Activated CD8-positive, alpha-beta memory T cell treated with anti-CD3 and anti-CD28 coated beads for 36 hours (primary cell): ENCODE data around the gene SCTR. TPM values are rescaled to one million over a fixed set of nuclear protein-coding genes. Genes with fewer than 3 reads are reported as not detected.

Source experiments
- CTCF ChIA-PET: fragments of 350-600 bp; sonication (Branson Sonifier 250); formaldehyde crosslinking; loops from one replicate; lab custom pipeline; 2021; ENCODE audit warnings: antibody characterized with exemption; lab: Charles Lee
- POLR2A ChIA-PET: fragments of 350-600 bp; sonication (Branson Sonifier 250); formaldehyde crosslinking; loops from one replicate; lab custom pipeline; 2021; ENCODE audit warnings: antibody characterized with exemption; lab: Charles Lee
- total RNA-seq, 2 experiments: library from RNA; stranded (reverse); gene quantifications; one replicate each; pipeline ENCODE4 v1.2.3, GENCODE V29; 2021

Gene SCTR
- total RNA-seq, 2 experiments from 2014 or later, result not detected

DNA sequence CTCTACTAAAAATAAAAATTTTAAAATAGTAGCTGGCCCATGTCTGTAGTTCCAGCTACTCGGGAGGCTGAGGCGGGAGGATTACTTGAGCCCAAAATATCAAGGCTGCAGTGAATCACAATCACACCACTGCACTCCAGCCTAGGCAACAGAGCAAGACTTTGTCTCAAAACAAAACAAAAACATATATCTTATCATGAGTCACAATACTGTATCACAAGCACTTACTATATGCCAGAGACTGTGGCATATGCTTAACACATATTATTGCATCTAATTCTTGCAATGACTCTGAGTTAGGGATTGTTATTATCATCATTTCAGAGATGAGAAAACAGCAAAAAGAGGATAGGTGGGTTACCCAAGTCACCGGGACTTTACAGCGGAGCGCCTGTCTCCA lies 122.2 kb downstream of the SCTR start:
- CTCF ChIA-PET, result no interaction called here
- POLR2A ChIA-PET, result no interaction called here

DNA sequence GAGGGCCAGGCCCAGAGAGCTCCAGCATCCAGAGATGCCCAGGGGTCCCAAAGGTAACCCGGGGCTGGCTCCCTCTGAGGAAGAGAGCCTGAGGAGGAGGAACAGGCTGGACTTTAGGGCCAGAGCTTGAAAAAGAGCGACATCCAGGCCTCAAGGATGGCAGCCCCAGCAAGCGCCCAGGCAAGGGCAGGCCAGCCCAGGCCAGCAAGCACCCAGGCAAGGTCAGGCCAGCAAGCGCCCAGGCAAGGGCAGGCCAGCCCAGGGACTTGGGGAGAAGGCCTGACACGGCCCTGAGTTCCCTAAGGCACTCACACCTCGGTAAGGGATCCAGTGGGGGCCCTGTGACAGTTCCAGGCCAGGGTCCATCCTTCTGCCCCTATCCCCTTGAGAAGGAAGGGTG lies 127.1 kb downstream of the SCTR start:
- ChIA-PET CTCF (no interaction called here), POLR2A (no interaction called here)

DNA sequence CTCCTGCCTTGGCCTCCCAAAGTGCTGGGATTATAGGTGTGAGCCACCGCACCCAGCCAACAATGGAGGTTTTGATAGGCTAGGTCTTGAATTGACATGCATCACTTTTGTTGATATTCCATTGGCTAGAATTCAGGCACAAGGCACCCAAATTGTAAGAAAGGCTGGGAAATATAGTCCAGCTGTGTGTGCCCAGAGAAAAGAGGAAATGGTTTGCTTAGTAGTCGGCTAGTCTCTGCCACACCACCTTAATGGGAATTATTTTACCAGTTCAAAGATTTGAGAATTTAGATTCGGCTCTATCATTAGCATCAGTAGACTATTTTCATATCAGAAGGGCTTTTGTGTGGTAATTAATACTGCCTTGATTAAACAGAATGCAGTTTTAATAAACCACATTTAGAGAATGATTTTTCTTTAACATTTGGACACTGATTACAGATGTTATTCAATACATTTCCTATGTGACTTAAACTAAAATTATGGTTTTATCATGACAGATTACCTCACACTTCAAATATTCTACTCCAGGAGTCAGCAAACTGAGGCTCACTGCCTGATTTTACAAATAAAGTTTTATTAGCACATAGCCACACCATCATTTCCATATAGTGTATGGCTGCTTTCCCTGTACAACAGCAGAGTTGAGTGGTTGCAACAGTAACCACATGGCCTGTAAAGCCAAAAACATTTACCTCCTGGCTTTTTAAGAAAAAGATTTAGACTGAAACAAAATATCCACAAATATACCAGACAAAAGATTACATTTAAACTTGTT lies 130.1 kb downstream of the SCTR start:
- CTCF ChIA-PET, result interaction anchor here (0.7 kb wide), 1 partner anchor 267 kb away, joined by 3 read pairs; no protein-coding TSS in a partner anchor
- POLR2A ChIA-PET, result no interaction called here

Other genes starting within 250 kb of the SCTR start
- 10 to 100 TPM; 21.0 to 22.1 TPM for gene C2orf76, start 157.6 kb downstream of the SCTR start, total RNA-seq
- 100 to 1,000 TPM; 161 to 169 TPM for gene DBI, start 157.5 kb downstream of the SCTR start, total RNA-seq
- gene TMEM37, start 92.6 kb downstream of the SCTR start, total RNA-seq, result not detected
- not detected for gene CFAP221, start 20.0 kb upstream of the SCTR start, total RNA-seq
- 10 to 100 TPM; 16.3 to 20.5 TPM for gene TMEM177, start 154.7 kb upstream of the SCTR start, total RNA-seq
- 10 to 100 TPM; 26.5 to 34.1 TPM for gene PTPN4, start 235.4 kb upstream of the SCTR start, total RNA-seq